ENCODE measurements around the gene CENPC.

DNA sequence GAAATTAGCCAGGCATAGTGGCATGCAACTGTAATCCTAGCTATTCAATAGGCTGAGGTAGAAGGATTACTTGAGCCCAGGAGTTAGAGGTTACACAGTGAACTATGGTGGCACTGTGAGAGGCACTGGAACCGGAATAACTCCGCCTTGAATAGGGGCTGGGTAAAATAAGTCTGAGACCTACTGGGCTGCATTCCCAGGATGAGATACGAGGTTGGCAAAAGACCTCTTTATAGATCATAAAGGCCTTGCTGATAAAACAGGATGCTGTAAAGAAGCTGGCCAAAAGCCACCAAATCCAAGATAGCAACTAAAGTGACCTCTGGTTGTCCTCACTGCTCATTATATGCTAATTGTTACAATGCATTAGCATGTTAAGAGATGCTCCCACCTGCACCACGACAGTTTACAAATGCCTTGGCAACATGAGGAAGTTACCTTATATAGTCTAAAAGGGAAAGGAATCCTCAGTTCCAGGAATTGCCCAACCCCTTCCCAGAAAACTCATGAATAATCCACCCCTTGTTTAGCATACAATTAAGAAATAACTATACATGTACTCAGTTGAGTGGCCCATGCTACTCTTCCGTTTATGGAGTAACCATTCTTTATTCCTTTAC, 88.6 kb downstream of the CENPC start:
- TF ChIP-seq TAF1 (IDR thresholded peaks at IDR 0.05; ENCODE audit: low read depth) (no peak), EZH2 (IDR thresholded peaks at IDR 0.05; ENCODE audit: borderline replicate concordance, insufficient read depth, low read length, poor library complexity, severe bottlenecking) (no peak)
- TF ChIP-seq, protein P1, sequence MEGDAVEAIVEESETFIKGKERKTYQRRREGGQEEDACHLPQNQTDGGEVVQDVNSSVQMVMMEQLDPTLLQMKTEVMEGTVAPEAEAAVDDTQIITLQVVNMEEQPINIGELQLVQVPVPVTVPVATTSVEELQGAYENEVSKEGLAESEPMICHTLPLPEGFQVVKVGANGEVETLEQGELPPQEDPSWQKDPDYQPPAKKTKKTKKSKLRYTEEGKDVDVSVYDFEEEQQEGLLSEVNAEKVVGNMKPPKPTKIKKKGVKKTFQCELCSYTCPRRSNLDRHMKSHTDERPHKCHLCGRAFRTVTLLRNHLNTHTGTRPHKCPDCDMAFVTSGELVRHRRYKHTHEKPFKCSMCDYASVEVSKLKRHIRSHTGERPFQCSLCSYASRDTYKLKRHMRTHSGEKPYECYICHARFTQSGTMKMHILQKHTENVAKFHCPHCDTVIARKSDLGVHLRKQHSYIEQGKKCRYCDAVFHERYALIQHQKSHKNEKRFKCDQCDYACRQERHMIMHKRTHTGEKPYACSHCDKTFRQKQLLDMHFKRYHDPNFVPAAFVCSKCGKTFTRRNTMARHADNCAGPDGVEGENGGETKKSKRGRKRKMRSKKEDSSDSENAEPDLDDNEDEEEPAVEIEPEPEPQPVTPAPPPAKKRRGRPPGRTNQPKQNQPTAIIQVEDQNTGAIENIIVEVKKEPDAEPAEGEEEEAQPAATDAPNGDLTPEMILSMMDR (IDR thresholded peaks at IDR 0.05; ENCODE audit: poor library complexity, severe bottlenecking) = no peak
